AG04449 (cell line): ENCODE data around the gene PVALEF.
"Not testable (repeated sequence)": the region's sequence is repeated elsewhere in the genome, so short reads cannot be mapped to it uniquely, and the experiment has no call there.

ENCODE experiments used
- CTCF ChIA-PET: fragments of 350-600 bp; formaldehyde crosslinking; extraction: SDS; loops from one replicate; lab custom pipeline; 2021; ENCODE audit warnings: antibody characterized with exemption; lab: Yijun Ruan, JAX
- POLR2A ChIA-PET: fragments of 400-600, 350-600 bp; formaldehyde crosslinking; extraction: SDS; loops from one replicate; lab custom pipeline; 2020; ENCODE audit warnings: antibody characterized with exemption, inconsistent platforms; lab: Yijun Ruan, JAX
- DNase-seq: peaks from one replicate; pipeline ENCODE4 v3.0.0-alpha.2; 2010; ENCODE audit warnings: low read depth, low spot score
- H3K4me3 ChIP-seq: 2 replicates; pipeline ENCODE4 v1.5.1; 2011; ENCODE audit warnings: low read depth, mild to moderate bottlenecking, control low read depth, low read length
- TF ChIP-seq, protein P1 (sequence below): IDR thresholded peaks from one replicate; pipeline ENCODE4 v1.5.1; 2011; ENCODE audit warnings: mild to moderate bottlenecking, moderate library complexity, low read length, control low read depth, inconsistent platforms; ENCODE audit not compliant: insufficient read depth; ENCODE audit errors: missing control alignments

The PVALEF gene

DNA sequence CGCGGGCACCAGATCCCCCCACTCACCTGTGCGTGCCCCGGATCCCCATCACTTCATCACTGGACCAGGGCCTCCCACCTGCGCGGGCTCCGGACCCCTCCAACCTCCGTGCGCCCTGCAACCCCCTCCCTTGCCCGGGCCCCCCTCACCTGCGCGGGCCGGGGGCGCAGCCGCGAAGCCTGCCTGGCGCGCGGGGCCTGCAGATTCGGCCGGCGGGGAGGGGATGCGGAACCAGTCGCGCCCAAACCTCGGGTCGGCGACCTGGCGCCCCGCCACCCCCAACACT, 57.3 kb downstream of the PVALEF start:
- TF ChIP-seq, protein P1, sequence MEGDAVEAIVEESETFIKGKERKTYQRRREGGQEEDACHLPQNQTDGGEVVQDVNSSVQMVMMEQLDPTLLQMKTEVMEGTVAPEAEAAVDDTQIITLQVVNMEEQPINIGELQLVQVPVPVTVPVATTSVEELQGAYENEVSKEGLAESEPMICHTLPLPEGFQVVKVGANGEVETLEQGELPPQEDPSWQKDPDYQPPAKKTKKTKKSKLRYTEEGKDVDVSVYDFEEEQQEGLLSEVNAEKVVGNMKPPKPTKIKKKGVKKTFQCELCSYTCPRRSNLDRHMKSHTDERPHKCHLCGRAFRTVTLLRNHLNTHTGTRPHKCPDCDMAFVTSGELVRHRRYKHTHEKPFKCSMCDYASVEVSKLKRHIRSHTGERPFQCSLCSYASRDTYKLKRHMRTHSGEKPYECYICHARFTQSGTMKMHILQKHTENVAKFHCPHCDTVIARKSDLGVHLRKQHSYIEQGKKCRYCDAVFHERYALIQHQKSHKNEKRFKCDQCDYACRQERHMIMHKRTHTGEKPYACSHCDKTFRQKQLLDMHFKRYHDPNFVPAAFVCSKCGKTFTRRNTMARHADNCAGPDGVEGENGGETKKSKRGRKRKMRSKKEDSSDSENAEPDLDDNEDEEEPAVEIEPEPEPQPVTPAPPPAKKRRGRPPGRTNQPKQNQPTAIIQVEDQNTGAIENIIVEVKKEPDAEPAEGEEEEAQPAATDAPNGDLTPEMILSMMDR, result no peak
- POLR2A ChIA-PET, result interaction anchor here (1.2 to 1.3 kb wide), 2 partner anchors 9 to 16 kb away, joined by 3 to 4 read pairs; partner anchors contain the start of genes NDUFAF8 and TEPSIN
- CTCF ChIA-PET, result interaction anchor here (0.7 to 1.1 kb wide), 3 partner anchors 22 to 124 kb away, joined by 3 to 7 read pairs (median 4); no protein-coding TSS in a partner anchor

DNA sequence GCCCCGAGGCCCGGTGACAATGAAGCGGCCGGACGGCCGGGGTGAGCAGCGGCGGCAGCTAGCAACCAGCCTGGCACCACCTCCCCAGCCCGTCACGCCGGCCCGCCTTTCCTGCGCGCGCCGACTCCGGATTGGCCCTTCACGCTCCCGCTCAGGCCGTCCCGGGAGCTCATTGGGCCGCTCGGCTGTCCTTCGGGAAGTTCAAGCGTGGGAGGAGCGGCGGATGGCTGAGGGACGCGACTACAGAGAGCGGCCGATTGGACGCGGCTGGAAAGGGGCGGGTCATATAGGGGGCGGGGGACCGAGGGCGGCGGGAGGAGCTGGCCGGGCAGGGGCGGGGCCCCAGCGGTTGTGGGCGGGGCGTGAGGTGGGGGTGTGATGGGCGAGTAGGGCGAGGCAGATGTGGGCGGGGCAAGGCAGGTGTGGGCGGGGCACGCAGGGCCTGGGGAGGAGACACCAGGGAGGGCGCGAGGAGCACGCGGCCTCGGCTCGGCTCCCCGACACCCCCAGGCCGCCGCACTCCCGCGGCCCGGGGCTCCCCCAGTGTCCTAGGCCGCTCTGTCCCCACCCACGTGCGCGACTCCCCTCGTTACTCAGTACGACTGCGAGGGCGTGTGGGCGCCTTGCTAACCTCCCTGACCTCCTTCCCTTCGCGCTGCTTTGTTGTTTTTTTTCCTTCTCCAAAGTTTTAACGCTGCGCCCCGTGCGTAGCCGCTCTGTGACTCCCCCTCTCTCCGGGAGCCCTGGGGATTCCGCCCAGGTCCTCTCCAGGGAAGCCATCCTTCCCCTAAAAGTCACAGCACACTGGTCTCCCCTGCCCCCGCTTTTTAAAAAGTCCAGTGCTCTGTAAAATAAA, 57.8 kb downstream of the PVALEF start, which contains the start of gene CEP131:
TSS of gene CEP131 (minus strand) at position 60 of the 856 bp plus-strand sequence. CDS start 2,909 bp downstream, outside the sequence.
- POLR2A ChIA-PET, result interaction anchor here (1.2 to 1.3 kb wide), 2 partner anchors 9 to 16 kb away, joined by 3 to 4 read pairs; partner anchors contain the start of genes NDUFAF8 and TEPSIN
- CTCF ChIA-PET, result interaction anchor here (0.7 to 1.1 kb wide), 3 partner anchors 22 to 125 kb away, joined by 3 to 7 read pairs (median 4); no protein-coding TSS in a partner anchor
- TF ChIP-seq, protein P1, result no peak
- peak; percentile 82 for DNase-seq
- H3K4me3 ChIP-seq, result peak within 1 kb of the TSS; percentile 74

More for the DNA sequence above, 57.3 kb downstream of the PVALEF start:
- H3K4me3 ChIP-seq, result peak overlapping the region; percentile 74
- DNase-seq, result no peak

DNA sequence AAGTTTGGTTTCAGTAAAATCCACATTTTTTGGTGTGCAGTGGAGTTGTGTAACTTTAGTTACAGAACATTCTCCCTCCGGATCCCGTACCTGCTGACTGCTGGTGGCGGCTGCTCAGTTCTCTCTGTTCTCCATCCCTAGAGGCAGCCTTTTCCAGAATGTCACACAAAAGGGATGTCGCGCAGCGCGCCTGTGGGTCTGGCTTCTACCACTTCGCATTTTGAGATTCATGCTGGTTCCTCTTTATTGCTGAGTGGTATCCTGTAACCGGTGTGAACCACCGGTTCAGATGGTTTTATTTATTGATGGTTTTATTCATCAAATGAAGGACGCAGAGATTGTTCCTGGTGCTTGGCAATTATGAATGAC, 58.4 kb downstream of the PVALEF start:
- ChIA-PET CTCF (interaction anchor here (1.5 kb wide), 1 partner anchor 17 kb away, joined by 5 read pairs; no protein-coding TSS in a partner anchor), POLR2A (no interaction called here)
- H3K4me3 ChIP-seq, result peak overlapping the region; percentile 60
- TF ChIP-seq, protein P1, result no peak
- no peak for DNase-seq

DNA sequence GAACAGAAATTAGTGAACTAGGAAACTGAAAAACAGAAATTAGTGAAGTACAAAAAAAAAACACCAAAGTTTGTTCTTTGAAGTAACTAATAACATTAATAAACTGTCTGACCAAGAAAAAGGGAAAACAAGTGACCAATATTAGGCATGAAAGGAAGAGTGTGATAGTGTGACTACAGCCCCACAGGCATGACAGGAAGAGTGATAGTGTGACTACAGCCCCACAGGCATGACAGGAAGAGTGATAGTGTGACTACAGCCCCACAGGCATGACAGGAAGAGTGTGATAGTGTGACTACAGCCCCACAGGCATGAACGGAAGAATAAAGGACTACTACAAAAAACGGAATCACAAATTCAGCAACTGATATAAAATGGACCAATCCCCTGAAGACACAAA, 62.3 kb downstream of the PVALEF start:
- DNase-seq, H3K4me3 ChIP-seq, POLR2A ChIA-PET: not testable (repeated sequence)
- CTCF ChIA-PET, result interaction anchor here (0.7 kb wide), 1 partner anchor 11 kb away, joined by 4 read pairs; the partner anchor contains the start of genes NDUFAF8 and TEPSIN

DNA sequence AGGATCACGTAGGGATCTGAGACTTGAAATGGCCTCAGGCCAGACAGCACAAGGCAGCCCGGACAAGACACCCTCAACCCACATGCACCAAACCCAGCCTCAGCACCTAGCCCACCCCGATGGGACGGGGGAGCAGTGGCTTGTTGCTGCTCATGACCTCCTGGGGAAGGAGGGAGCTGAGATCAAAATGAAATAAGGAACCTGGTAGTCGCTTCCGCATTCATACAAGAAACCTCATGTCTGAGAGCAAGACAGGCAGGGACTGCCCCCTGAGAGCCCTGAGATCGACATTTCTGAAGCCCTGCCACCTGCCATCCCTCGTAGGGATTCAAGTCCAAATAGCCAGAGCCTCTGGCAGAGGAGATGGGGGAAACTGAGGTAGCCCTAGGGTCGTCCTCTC, 63.1 kb downstream of the PVALEF start:
- no peak overlapping the region for H3K4me3 ChIP-seq
- ChIA-PET POLR2A (no interaction called here), CTCF (interaction anchor here (1.1 kb wide), 1 partner anchor 64 kb away, joined by 3 read pairs; no protein-coding TSS in a partner anchor)
- TF ChIP-seq, protein P1, result no peak
- DNase-seq, result no peak

DNA sequence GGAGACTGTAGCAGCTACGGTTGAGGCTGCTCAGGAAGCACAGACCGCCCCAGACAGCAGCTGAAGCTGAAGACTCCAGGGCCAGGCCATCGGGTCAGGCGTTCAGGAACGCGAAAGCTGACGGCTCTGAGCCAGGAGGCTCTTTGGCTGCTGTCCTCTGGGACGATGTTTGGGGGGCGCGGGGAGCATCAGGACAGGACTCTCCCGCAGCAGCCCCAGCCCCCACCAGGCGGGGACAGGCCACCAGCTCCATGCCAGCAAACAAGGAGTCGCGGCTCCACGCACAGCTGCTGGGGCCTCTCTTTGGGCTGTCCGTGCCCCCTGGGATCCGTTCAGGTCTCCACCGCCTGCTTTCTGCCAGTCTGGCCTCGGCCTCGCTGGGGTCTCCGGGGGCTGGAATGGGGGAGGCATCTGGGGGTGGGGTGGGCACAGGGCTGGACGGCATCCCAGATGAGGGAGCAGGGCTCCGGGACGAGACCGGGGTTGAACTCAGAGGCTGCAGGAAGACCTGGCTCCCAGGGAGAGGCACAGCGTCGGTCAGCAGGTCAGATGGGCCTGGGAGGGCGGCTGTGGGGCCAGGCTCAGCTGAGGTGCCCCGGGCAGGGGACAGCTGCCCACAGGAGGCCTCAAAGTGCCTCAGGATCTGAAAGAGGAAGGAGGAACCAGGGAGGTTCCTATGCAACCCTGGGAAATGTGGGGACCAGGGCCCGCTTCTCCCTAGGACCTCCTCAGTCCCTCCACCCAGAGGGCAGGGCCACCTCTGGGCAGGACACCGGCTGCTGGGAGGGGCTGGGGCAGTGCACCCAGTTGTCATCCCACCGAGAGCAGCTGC, 63.7 kb downstream of the PVALEF start:
- ChIA-PET POLR2A (no interaction called here), CTCF (interaction anchor here (1.1 to 2.0 kb wide), 2 partner anchors 64 to 87 kb away, joined by 3 to 6 read pairs; no protein-coding TSS in a partner anchor)
- no peak for DNase-seq
- H3K4me3 ChIP-seq, result no peak overlapping the region
- TF ChIP-seq, protein P1, result no peak
